Sigmoid colon (tissue), 4 donors: ENCODE data around the gene MTF1.

ENCODE experiments used
- EP300 ChIP-seq, 4 donors: sonication (generic); formaldehyde crosslinking; IDR thresholded peaks; one replicate each; pipeline ENCODE4 v1.6.1; 2017; ENCODE audit warnings: antibody characterized with exemption in 4 of 4
- POLR2A ChIP-seq, 2 donors: fragments of 450-650 bp; IDR thresholded peaks; one replicate each; pipeline ENCODE4 v1.6.1; 2016; ENCODE audit warnings: antibody characterized with exemption in 2 of 2, mild to moderate bottlenecking in 2 of 2, moderate library complexity in 2 of 2
- TF ChIP-seq, protein P1 (sequence below), 4 experiments: fragments of 450-650 bp in 3 of 4; fragments of 200-600 bp in 1 of 4; IDR thresholded peaks; one replicate each; pipeline ENCODE4 v1.5.1; 2016 to 2019; ENCODE audit warnings: antibody characterized with exemption in 4 of 4, mild to moderate bottlenecking in 3 of 4, moderate library complexity in 2 of 4

DNA sequence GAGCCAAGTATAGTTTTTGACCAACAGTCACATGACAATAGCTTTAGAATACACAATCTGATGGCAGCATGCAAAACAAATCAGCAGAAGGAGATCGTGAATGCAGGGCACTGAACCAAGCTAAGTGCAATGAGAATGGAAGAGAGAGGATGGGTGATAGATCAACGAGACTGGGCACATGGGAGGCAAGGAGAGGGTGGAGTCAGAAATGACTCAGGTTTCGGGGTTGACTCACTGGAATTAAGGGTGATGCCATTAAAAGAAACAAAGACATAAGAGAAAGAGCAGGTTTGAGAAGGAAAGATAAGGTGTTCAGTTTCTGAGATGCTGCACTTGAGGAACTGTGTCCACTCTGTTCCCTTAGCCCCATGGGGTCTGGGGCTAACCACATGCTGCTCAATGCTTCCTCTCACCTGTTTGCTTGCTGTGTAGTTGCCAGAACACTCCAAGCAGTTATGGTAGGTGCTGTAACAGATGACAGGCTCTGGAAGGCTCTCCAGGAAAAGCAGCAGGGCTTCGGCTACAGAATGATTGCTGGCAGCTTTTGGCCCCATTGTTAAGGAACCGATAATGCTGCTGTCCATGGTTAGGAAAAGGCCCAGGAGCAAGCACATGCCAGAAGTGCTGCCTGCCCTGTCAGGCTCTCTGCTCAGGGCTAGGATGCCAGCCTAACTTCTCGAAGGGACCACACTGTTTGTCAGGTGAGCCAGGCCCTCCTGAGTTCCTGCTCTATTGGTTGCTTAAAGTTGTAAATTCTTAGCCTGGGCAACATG, 6.1 kb upstream of the MTF1 start:
- TF ChIP-seq, protein P1, sequence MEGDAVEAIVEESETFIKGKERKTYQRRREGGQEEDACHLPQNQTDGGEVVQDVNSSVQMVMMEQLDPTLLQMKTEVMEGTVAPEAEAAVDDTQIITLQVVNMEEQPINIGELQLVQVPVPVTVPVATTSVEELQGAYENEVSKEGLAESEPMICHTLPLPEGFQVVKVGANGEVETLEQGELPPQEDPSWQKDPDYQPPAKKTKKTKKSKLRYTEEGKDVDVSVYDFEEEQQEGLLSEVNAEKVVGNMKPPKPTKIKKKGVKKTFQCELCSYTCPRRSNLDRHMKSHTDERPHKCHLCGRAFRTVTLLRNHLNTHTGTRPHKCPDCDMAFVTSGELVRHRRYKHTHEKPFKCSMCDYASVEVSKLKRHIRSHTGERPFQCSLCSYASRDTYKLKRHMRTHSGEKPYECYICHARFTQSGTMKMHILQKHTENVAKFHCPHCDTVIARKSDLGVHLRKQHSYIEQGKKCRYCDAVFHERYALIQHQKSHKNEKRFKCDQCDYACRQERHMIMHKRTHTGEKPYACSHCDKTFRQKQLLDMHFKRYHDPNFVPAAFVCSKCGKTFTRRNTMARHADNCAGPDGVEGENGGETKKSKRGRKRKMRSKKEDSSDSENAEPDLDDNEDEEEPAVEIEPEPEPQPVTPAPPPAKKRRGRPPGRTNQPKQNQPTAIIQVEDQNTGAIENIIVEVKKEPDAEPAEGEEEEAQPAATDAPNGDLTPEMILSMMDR (IDR thresholded peaks at IDR 0.05) = no peak
- no peak for TF ChIP-seq POLR2A (IDR thresholded peaks at IDR 0.05)
- TF ChIP-seq EP300 (IDR thresholded peaks at IDR 0.05) = no peak
